ENCODE results near the gene PMM1.

Gene PMM1

DNA sequence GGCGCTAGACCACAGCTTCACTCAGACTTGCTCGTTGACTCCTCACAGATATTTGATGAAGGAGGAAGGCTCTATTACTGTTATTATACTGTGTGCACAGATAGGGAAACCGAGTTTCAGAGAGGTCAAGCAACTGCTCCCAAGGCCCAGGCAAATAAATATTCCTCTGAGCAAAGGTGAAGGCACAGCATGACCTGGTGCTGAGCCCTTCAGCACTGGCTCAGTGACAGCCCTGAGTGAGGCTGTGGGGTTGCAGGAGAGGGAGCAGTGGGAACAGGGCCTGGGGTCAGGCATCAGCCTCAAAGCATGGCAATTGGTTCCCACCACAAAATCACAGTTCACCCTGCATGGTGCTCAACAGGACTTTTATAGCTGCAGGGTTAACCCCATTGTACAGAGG lies 52.4 kb downstream of the PMM1 start:
- no peak for DNase-seq (ENCODE audit: low read depth)

DNA sequence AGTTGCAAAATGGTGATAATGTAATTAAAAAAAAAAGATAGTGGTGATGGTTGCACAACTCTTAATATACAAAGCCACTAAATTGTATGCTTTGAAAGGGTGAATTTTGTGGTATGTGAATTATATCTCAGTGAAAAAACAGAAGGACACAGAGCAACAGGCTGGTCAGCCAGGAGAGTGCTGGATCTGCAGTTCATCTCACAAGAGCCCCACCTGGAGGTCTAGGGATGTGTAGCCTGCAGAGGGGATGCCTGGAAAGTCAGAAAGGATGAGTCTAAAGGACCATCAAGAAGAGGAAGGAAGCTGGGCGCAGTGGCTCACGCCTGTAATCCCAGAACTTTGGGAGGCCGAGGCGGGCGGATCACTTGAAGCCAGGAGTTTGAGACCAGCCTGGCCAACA lies 54.4 kb downstream of the PMM1 start:
- DNase-seq (ENCODE audit: low read depth): no peak

DNA sequence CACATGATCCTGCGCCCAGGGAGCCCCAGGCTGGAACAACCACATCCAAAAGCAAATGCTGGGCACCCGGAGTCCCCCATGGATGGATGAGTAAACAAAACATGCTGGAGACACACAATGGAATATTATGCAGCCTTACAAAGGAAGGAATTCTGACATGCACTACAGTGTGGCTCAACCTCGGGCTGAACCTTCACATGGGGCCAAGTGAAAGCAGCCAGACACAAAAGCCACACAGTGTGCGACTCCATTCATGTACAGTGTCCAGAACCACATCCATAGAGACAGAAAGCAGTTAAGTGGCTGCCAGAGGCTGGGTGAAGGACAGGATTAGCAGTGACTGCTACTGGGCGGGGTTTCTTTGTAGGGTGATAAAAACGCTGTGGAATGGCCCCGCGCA lies 55.4 kb downstream of the PMM1 start:
- no peak for DNase-seq (ENCODE audit: low read depth)

DNA sequence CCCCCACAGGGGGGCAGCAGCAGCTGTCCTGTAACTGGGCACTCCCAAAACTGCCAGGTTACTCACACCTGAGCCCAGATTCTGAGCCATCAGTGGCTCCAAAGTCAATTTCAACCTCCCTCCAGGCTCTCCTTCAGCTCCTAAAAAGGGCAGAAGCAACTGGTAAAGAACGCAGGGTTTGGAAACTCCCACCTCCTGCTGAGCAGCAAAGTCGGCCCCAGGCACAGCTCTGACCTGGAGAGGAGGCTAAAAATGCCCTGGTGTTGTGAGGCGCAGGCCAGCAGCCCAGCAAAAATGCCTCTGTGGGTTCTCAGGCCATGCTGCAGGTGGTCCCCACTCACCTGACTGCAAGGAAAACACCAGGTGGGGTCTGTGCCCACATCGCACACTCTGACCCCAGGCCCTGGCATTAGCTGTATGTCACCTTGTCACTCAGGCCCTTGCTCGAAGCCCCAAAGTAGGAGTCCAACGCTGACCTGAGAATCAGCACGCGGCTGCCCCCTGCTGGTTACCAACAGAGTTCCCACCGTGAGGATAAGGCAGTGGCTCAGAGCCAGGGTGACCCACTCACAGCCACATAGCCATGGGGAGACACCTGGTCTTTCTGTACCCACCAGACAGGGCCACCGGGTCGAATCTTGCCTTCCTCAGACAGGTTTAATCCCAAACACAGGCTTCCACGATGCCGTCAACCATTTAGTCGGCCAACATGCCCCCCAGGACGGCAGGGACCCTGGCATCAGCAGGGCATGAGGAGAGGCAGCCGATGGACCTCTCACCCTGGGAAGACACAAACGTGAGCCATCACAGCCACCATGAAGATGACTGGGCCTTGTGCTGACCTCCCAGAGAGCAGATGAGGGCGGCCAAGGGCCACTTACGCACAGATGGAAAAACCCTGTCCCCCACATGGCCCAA lies 56.5 kb downstream of the PMM1 start:
- peak; percentile 54 for DNase-seq (ENCODE audit: low read depth)

DNA sequence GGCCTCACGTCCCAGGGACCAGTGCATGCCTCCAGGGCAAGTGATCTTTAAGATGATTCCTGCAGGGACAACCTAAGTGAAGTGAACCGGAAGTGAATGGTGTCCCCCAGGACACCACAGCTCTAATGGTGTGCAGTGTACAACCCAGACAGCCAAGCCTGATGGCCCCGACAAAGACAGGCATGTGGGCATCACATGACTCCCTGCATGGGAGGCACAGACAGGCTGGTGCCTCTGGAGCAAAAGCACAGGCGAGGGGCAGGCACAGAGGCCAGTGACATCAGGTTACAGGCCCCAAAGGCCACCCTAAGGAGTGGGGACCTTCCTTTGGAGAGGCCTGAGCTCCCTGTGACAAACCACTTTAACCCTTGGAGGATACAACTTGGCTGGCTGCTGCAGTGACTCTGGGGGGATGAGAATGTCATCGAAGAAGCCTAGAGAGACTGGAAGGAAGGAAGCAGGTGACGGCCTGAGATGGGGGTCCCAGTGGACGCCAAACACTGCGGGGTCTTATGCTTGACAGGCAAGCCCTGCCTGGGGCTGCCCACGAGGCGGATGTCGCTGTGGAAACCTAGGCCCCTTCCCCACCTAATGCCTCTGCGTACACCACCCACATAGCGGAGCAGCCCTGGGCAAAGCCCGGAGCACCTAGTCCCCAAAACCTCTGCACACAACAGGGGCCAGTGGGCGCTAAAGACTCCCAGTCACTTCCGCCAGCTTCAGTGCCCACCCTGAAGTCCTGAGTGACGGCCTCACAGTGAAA lies 57.7 kb downstream of the PMM1 start:
- no peak for DNase-seq (ENCODE audit: low read depth)

DNA sequence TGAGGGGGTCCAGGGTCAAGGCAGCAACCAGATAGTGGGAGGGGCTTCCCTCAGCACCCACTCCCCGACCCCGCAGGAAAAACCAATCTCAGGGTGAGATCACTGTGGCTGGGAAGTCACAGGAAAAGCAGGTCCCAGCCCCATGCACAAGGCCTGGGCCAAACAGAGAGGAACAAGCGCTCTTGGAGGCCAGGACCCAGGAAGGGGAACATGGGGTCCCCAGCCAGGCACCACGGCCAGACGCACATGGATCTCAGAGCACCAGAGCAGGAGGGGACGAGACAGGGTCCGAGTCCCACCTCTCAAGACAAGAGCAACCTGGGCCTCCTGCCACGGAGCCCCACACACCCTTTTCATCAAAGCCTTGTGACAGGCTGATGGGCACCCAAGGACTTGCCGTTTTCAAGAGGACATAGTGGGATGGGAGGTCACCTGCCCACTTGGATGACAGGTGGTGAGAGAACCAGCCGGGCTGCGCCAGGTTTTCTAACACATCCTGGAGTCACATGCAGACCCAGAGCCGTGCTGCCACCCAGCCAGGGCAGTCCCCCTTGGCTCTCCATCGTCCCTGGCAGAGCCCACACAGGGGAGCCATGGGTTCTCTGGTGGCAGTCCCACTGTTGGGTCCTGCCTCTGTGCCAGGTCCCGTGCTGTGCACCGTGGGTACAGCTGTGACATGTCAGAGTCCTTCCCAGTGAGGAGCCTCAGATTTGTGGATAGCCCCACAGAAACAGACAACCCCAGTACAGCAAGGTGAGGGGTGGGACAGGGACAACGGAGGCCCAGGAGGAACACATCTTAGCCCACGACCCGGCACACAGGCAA lies 58.5 kb downstream of the PMM1 start:
- no peak for DNase-seq (ENCODE audit: low read depth)

DNA sequence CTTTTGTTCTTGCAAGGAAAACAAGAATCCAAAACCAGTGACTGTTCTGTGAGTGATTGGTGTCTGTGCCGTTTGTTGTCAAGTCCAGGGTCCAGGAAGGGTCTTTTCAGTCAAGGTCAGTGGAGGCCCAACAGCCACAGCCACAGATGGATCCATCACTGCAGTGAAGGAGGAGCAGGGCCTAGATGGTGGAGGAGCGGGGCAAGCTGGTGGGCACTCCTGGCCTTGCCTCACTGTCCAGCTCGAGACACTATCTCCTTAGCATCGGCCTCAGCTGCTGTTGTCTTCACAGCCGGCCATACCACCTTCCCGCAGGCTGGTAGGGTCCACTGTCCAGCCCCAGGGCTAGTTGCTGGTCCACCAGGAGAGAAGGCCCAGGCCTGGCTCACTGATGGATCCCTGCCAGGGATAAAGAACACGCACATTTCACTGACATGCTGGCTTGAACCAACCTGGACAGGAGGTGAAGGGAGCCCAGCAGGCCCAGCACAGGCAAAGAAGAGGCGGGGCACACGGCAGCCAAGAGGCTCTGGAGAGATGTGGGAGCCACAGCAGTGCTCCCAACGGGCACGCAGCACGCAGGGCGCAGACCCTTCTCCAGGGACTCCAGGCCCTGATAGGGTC lies 60.6 kb downstream of the PMM1 start:
- no peak for DNase-seq (ENCODE audit: low read depth)

DNA sequence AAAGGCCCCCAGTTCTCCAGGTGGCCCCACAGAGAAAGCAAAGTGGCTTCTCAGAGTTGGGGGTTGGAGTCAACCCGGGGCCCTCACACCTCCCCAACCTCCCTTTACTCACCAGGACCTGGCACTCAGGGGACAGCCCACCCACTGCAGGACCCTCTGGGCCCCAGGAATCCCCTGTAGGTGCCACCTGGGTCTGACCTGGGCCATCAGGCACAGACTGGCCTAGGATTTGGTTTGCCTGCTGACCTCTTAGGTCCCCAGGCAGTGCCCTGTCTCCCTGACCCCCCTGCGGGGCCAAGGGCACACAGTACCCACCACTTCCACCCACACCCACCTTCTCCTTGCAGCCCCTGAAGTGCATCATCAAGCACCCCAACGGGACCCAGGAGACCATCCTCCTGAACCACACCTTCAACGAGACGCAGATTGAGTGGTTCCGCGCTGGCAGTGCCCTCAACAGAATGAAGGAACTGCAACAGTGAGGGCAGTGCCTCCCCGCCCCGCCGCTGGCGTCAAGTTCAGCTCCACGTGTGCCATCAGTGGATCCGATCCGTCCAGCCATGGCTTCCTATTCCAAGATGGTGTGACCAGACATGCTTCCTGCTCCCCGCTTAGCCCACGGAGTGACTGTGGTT lies 61.4 kb downstream of the PMM1 start:
- DNase-seq (ENCODE audit: low read depth): no peak

All from activated T-cell treated with anti-CD3 and anti-CD28 coated beads for 1 hour (primary cell).